NCI-H2081 (cell line): ENCODE results near the gene PTX4.
"Not testable (repeated sequence)": the region's sequence is repeated elsewhere in the genome, so short reads cannot be mapped to it uniquely, and the experiment has no call there.

Experiments
- DNase-seq, 2 experiments: peaks; one replicate each; lab custom pipeline; 2025; lab: John Stamatoyannopoulos, UW

The PTX4 gene

DNA sequence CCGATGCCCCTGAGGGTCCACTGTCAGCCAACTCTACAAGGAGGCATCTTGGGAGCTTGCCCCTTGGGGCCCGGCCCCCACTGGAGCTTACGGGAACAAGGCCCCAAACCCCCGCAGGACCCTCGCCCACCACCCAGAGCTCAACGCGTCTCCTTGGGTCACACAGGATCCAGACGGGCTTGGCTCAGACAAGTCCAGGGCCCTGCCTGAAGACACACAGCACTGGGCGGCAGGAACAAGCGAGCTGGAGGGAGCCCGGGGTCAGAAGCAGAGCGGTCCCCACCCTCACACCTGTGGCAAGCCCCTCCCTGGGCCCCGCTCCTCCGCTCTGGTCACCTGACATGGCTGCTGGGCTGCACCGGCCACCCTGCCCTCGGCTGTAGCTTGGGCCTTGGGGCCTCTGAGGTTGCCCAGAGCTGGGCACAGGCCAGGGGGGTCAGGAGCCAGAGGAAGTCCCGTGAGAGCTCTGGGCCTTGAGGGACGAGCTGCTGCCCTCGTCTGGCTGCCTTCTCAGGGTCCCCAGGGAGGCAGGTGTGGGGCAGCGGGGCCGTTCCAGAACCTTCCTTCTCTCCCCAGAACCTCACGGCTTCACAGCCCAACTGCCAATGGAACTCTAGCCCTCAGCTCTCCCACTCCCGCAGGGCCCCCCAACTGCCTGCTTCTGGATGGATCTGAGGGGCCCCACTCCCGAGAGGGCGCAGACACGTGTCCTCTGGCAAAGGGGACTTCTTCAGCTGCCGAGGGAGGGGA lies 44.6 kb downstream of the PTX4 start, which contains the start of gene CCDC154:
Gene CCDC154 (minus strand): TSS at position 577 of the 750 bp plus-strand sequence. CDS start 234 bp downstream, at position 343.
- no peak for DNase-seq

DNA sequence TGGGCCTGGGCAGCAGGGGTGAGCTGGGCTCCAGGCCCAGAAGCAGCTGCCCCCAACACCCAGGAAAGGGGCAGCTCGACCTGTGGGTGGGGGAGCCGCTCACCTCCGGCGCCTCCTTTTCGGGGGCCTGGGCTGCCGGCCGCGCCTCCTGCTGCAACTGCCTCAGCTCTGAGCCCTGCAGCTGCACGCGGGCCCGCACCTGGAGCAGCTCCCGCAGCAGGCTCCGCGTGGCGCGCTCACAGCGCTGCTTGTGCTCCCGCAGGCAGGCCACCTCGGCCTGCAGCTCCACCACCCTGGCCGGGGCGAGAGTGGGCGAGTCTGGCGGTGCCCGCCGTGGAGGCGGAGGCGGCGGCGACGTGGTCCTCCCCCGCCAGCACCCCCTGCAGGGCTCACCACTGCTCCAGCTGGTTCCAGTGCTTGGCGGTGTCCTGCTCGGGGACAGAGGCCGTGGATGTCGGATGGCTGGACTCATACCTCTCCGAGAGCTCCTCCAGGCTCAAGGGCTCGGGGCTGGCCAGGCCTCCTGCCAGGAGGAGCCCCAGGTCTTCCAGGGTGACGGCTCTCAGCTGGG lies 45.3 kb downstream of the PTX4 start:
- DNase-seq, result no peak

DNA sequence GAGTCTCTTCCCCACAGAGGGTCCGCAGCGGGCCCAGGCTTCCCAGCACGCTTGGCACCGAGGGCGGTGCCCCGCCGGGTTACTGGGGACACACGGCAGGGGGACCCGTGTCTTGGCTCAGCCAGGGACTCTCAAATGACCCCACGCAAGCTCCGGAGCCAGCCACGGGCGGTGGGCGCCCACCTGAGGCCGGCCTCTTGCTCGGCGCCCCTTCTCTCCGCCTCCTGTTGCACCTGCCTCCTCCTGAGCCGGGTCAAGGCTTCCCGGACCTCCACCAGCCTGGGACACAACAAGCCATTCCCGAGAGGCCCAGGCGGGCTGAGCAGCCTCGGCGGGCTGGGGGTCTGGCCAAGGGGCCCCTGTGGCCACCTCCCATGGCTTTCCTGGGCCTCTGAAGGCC lies 46.0 kb downstream of the PTX4 start:
- DNase-seq, result no peak

DNA sequence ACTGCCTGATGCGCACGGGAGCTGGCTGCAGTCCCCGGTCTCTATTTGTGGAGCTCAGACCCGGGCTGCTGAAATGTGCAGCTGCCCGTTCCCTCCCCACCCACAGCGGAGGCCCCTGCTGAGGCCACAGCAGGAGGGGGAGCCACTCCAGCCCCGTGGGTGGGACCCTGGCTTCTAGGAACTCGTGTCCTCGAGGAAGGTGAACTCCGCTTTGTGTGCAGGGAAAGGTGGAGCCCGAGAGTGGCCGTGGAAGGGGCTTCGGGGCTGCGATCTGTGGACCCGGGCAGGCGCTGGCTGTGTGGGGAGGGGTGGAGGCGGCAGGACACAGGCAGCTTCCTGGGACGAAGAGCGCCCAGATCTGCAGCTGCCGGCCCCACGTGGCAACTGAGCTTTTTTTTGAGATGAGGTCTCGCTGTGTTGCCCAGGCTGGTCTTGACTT lies 47.3 kb downstream of the PTX4 start:
- DNase-seq, result peak in 1 of 2 experiments; percentile 12

DNA sequence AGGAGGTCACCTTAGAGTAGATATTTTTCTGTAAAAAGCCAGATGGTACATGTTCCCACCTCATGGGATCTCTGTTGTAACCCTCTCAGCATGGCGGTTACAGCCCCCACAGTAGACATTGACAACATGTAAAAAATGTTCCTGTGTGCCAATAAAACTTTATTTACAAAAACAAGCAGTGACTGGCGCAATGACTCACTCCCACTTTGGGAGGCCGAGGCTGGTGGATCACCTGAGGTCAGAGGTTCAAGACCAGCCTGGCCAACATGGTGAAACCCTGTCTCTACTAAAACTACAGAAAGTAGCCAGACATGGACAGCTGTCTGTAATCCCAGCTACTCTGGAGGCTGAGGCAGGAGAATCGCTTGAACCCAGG lies 49.1 kb downstream of the PTX4 start:
- not testable (repeated sequence) for DNase-seq

DNA sequence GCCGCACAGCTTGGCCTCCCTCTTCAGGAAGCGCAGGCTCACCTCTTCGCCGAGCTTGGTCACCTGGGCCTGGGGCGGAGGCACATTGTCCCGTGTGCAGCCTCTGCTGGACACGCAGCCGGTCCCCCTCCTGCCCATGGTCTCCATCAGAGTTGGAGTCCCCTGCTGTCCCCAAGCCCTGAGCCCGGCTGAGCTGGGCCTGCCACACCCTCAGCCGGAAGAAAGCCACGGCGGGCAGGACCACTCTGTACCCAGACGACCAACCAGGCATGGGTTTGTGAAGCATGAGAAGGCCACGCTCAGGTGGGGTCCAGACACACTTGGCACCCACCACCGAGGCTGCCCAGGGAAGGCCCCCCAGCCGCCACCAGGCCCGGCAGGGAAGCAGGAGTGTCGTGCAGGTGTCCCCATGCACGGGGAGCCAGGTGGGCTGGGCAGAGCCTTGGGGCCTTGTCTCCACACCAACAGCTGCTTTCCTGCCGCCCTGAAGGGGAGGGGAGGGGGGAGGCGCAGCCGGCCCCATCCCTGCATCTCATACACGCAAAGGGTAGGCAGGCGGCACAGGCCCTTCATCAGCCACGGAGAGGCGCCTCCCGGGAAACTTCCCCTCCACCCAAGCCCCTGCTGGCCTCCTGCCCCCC lies 49.6 kb downstream of the PTX4 start:
- DNase-seq, result peak; percentile 19 to 71

DNA sequence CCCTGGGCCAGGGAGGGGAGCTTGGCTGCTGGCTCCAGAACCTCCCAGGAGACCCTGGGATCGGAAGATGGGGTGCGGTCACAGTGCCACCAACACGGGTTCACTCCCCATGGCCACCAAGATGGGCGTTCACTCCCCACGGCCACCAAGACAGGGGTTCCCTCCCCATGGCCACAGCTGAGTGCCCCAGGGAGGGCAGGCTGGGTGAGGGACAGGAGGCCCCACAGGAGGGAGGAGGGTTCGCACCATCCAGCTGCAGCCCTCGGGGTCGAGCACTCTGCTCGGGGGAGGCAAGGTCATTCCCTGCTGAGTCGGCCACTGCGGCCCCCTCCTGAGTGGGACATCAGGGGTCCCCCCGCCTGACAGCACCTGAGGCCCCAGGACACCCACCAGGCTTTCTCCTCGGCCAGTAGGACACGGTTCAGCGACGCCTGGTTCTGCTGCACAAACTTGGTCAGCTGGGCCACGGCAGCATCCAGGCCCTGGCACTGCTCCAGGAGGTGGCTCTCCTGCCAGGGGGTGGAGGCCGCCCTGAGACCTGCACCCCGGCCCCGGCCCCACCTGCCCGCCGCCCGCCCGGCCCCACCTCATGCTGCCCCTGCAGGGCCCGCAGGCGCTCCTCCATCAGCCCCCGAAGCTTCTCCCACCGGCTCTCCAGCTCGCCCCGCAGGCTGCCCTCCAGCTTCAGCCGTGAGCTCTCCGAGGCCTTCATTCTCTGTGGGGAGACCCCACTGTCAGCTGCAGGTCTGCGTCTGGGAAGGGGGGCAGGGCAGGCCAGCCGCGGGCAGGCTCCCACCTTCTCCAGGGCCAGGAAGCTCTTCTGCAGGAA lies 50.3 kb downstream of the PTX4 start:
- DNase-seq, result no peak

DNA sequence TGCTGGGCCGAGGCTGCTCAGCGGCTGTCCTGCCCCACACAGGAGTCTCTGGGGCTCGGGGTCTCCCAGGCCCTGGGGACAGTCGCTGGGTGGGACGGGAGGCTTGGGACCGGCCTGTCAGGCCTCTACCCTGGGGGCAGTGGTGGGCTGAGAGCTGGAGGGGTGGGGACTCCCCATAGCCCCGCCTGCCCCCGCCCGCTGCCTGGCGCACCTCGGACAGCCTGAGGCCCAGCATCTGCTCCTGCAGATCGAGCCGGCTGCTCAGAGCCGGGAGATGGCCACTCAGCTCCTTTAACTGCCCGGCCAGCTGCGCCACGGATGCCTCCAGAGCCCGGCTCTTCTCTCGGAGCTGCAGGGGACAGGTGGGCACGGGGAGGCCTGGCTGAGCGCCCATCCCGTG lies 51.1 kb downstream of the PTX4 start:
- no peak for DNase-seq

DNA sequence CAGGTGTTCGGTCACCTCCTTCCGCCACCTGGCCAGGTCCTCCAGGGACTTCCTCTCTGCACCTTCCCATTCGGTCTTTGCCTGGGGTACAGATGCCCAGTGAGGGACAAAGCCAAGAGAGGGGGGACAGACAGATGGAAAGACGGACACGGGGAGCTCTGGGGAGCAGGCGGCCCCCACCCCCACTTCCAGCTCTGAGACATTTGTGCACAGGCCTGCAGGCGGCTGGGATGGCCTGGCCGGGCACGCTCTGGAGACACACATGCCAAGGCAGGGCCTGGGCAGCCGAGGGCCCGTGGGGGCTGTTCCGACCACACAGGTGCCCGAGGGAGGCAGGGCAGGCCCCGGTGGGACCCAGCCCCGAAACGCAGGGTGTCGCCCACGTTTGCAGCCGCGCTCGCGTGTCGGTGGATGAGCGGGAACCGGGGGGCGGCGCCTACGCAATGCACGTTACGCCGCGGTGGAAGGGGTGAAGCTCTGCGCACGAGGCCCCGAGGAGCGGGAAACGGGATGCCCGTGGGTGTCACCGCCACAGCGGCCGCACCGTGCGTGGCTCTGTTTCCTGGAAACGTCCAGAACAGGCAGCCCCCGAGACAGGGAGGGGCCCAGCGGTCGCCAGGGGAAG lies 51.9 kb downstream of the PTX4 start:
- DNase-seq, result no peak

DNA sequence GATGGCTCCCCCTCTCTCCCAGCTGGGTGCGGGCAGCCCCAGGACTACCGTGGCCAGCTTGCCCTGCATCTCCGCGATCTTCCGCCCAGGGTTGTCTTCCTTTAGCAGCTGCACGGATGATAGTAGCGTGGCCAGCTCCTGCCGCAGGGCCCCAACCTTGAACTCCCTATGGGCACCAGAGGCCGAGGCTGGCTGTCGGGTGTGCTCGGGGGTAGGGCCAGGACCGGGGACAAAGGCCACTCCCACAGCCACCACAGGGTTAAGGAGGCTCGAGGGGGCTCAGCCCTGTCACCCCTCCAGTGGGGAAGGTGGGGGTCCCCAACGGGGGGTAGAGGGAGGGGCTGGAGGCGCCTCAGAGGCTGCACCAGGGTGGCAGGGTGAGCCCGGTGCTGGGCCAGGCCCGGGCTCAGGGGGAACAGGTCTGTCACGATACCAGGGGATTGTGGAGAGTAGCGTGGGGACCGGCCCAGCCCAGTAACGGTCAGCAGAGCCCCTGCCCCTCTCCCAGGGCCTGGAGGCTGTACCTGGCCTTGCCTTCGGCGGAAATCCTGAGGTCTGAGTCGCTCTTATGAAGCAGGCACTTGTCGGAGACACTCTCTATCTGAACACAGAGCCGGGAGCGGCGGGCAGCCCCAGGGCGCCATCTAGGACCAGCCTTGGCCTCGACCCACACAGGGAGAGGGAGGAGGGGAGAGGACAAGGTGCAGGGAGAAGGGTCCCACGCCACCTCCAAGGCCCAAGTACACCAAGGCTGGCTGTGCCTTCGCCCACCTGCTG lies 52.6 kb downstream of the PTX4 start:
- no peak for DNase-seq
